Retina (tissue), 1 donor: Measurements from ENCODE around the gene LENG8.
A peak's percentile ranks its signal among the peaks of the same experiment; 100 is the strongest.
"Not testable (repeated sequence)": the region's sequence is repeated elsewhere in the genome, so short reads cannot be mapped to it uniquely, and the experiment has no call there.

Source experiments
- DNase-seq: peaks from one replicate; pipeline ENCODE4 v3.0.0-alpha.2; 2016

The LENG8 gene

GRCh38 chr19:54444737-54445136, 4.3 kb upstream of the LENG8 start:
- no peak for DNase-seq

DNA sequence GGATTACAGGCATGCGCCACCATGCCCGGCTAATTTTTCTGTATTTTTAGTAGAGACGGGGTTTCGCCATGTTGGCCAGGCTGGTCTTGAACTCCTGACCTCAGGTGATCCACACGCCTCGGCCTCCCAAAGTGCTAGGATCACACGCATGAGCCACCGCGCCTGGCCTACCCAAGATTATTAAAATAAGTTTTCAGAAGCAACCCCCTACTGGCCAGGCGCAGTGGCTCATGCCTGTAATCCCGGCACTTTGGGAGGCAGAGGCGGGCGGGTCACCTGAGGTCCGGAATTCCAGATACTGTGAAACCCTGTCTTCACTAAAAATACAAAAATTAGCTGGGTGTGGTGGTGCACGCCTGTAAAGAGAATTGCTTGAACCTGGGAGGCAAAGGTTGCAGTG, 2.6 kb upstream of the LENG8 start:
- not testable (repeated sequence) for DNase-seq

GRCh38 chr19:54448040-54448773, 792 bp upstream of the LENG8 start:
- DNase-seq, result peak; percentile 80

GRCh38 chr19:54449701-54450069, 686 bp downstream of the LENG8 start:
- DNase-seq, result no peak

DNA sequence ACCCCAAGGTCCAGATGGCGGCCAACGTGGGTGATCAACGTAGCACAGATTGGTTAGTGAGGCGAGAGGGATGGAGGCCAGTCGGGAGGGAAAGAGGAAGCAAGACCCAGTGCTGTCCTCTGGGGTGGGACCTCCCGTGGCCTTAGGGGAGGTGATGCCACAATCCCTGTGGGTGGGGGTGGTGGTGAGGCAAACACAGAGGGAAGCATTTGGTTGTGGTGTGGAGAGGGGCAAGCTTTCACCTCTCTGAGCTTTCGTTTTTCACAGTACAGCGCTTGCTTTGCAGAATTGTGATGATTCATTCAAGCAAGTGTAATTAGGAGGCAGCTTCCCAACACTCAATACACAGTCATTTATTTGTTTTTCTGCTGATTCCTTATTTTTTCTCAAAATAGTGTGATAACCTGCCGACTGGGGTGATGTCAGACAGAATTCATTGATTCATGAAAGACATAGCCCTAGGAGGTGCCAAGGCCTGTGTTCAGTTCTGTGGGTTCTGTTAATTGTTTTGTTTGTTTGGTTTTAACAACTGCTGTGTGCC, 2.4 kb downstream of the LENG8 start:
- no peak for DNase-seq

DNA sequence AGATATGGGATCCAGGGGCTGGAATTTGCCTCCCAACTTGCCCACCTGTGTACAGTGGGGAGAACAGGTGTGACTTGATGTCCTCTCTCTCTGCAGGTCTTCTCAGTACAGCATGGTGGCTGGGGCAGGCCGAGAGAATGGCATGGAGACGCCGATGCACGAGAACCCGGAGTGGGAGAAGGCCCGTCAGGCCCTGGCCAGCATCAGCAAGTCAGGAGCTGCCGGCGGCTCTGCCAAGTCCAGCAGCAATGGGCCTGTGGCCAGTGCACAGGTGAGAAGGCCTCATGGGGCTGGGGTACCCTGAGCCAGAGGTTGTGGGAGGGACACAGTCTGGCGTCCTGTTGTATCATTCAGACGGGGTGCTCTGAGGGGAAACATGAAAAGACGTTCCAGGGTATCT, 3.0 kb downstream of the LENG8 start:
- DNase-seq, result no peak

- DNase-seq, result no peak
Observed at GRCh38 chr19:54452626-54453025, 3.6 kb downstream of the LENG8 start.

GRCh38 chr19:54453921-54454780, 5.2 kb downstream of the LENG8 start:
- DNase-seq, result no peak

GRCh38 chr19:54454781-54455675, 6.0 kb downstream of the LENG8 start:
- no peak for DNase-seq

DNA sequence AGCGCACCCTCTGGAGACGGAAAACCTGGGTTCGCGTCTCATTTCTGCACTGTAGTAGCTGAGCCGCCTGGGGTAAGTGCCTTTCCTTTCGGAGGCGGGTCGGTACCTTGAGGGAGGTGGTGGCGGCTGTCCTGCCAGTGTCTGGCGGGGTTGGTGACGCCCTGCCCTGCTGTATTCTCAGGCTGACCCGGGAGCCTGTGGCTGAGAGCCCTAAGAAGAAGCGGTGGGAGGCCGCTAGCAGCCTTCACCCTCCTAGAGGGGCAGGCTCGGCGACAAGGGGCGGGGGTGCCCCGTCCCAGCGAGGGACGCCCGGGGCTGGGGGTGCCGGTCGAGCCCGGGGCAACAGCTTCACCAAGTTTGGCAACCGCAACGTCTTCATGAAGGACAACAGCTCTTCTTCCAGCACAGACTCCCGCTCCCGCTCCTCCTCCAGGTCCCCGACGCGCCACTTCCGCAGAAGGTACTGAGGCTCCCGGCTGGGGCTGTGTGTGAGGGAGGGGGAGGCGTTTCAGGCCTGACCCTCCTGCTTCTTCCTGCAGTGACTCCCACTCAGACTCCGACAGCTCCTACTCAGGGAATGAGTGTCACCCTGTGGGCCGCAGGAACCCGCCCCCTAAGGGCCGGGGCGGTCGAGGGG, 6.9 kb downstream of the LENG8 start:
- DNase-seq, result no peak

GRCh38 chr19:54456423-54457373, 7.7 kb downstream of the LENG8 start:
- no peak for DNase-seq

DNA sequence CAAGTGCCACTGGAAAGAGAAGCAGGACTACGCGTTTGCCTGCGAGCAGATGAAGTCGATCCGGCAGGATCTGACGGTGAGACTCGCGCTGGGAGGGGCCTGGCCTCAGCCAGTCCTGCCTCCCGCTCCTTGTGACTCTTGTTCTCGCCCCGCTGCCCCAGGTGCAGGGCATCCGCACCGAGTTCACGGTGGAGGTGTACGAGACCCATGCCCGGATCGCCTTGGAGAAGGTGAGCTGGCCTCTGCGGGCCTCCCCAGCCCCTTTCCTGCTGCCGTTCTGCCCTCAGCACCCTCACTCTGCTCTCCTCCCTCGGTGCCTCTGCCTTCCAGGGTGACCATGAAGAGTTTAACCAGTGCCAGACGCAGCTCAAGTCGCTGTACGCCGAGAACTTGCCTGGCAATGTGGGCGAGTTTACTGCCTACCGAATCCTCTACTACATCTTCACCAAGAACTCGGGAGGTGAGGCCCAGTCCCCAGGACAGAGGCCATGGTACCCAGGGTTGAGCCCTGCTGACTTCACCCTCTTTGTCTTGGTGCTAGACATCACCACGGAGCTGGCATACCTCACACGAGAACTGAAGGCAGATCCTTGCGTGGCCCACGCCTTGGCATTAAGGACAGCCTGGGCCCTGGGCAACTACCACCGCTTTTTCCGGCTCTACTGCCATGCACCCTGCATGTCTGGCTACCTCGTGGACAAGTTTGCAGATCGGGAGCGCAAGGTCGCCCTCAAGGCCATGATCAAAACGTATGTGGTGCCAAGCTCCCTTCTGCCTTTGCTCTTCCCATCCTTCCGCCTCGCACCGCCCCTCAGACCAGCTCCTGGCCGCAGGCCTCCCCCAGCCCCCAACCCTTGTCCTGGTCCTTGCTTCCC, 9.0 kb downstream of the LENG8 start:
- DNase-seq, result no peak

- no peak for DNase-seq
Observed at GRCh38 chr19:54458648-54459281, 9.8 kb downstream of the LENG8 start.

DNA sequence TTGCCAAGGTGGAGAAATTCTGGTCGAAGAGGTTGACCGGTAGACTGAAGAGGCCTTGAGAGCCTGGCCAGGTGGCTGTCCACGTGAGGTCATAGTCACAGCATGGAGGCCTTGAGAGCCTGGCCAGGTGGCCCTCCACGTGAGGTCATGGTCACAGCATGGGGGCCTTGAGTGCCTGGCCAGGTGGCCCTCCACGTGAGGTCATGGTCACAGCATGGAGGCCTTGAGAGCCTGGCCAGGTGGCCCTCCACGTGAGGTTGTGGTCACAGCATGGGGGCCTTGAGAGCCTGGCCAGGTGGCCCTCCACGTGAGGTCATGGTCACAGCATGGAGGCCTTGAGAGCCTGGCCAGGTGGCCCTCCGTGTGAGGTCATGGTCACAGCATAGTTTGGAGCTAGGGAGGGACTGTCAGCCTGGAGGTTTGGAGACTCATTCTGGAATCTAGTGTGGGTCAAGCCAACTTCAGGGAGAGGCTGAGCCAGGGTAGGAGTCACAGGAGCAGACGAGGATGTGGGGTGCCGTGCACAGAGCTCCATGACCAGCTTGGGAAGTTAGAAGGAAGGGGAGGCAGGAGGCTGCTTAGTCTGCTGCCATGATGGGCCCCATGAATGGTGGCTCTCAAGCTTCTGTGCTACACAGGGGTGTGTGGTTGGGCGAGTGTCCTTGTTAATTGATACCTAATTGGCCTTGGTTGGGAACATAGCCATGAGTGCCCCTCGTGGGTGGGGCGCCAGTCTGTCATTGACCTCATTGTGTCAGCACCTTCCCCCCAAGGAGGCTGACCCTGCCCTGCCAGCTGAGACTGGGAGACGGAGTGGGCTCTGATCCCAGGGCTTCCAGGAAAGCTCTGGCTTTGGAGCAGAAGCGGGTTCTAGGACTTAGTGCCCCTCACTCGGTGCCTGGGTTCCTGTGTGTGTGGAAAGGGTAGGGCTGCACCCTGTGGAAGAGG, 10.6 kb downstream of the LENG8 start:
- DNase-seq, result no peak

GRCh38 chr19:54460230-54461005, 11.4 kb downstream of the LENG8 start:
- no peak for DNase-seq

- DNase-seq, result no peak
Observed at GRCh38 chr19:54461210-54461609, 12.2 kb downstream of the LENG8 start.

- DNase-seq, result no peak
Observed at GRCh38 chr19:54461613-54462012, 12.6 kb downstream of the LENG8 start.
